ENCODE measurements around the gene COLEC11. TPM values are rescaled to one million over a fixed set of nuclear protein-coding genes. Genes with fewer than 3 reads are reported as not detected.
"Not testable (repeated sequence)": the region's sequence is repeated elsewhere in the genome, so short reads cannot be mapped to it uniquely, and the experiment has no call there.

The COLEC11 gene
- total RNA-seq, 4 donors from 2014 or later = 2.1 to 19.1 (median 6.6) TPM

- no peak overlapping the region for H3K4me3 ChIP-seq
- no peaks in the 10 kb centered on the region for H3K36me3 ChIP-seq
- H3K4me1 ChIP-seq = no peaks in the 10 kb centered on the region
- WGBS = 95% methylated on average over 21 of the region's 21 CpGs
- TF ChIP-seq CTCF (IDR thresholded peaks at IDR 0.05) (no peak), EP300 (IDR thresholded peaks at IDR 0.05) (no peak), POLR2A (IDR thresholded peaks at IDR 0.05; ENCODE audit: low read depth) (no peak), POLR2AphosphoS5 (IDR thresholded peaks at IDR 0.05) (no peak)
- intact Hi-C loops (cut with DNase I) = no loop called here
- no peaks in the 10 kb centered on the region for H3K27me3 ChIP-seq
- no peak overlapping the region for H3K27ac ChIP-seq (replicated peaks in 1 of 4)
- peaks cover 0 to 4% (median 1%) of the 10 kb centered on the region in 4 donors for H3K9me3 ChIP-seq
- no peak for DNase-seq (ENCODE audit: extremely low spot score)
These were observed 22.4 kb downstream of the COLEC11 start for GRCh38 chr2:3617198-3617890.

GRCh38 chr2:3618367-3618766, 23.5 kb downstream of the COLEC11 start:
- no peak for DNase-seq (ENCODE audit: extremely low spot score)
- intact Hi-C loops (cut with DNase I) = no loop called here
- no peaks in the 10 kb centered on the region for H3K4me1 ChIP-seq
- no peak overlapping the region for H3K27ac ChIP-seq (replicated peaks in 1 of 4)
- H3K27me3 ChIP-seq = no peaks in the 10 kb centered on the region
- no peak overlapping the region for H3K4me3 ChIP-seq
- H3K9me3 ChIP-seq = peaks cover 0 to 4% (median 3%) of the 10 kb centered on the region in 4 donors
- H3K36me3 ChIP-seq = no peaks in the 10 kb centered on the region
- TF ChIP-seq POLR2AphosphoS5 (IDR thresholded peaks at IDR 0.05) (no peak), CTCF (IDR thresholded peaks at IDR 0.05) (no peak), EP300 (IDR thresholded peaks at IDR 0.05) (no peak), POLR2A (IDR thresholded peaks at IDR 0.05; ENCODE audit: low read depth) (no peak)

- no peak for TF ChIP-seq POLR2A (IDR thresholded peaks at IDR 0.05; ENCODE audit: low read depth)
- no peak for TF ChIP-seq EP300 (IDR thresholded peaks at IDR 0.05)
- no peak for TF ChIP-seq POLR2AphosphoS5 (IDR thresholded peaks at IDR 0.05)
- TF ChIP-seq CTCF (IDR thresholded peaks at IDR 0.05) = no peak
- no peaks in the 10 kb centered on the region for H3K27me3 ChIP-seq
- DNase-seq (ENCODE audit: extremely low spot score) = no peak
- H3K27ac ChIP-seq (replicated peaks in 1 of 4) = no peak overlapping the region
- WGBS = 92% methylated on average over 2 of the region's 2 CpGs
- peaks cover 0 to 10% (median 3%) of the 10 kb centered on the region in 4 donors for H3K9me3 ChIP-seq
- intact Hi-C loops (cut with DNase I) = no loop called here
- no peak overlapping the region for H3K4me3 ChIP-seq
- no peaks in the 10 kb centered on the region for H3K4me1 ChIP-seq
- no peaks in the 10 kb centered on the region for H3K36me3 ChIP-seq
These were observed 24.1 kb downstream of the COLEC11 start for GRCh38 chr2:3619033-3619432.

GRCh38 chr2:3619661-3620060, 24.7 kb downstream of the COLEC11 start:
- H3K4me3 ChIP-seq; H3K4me1 ChIP-seq; intact Hi-C loops (cut with DNase I); DNase-seq (ENCODE audit: extremely low spot score); H3K36me3 ChIP-seq; H3K27me3 ChIP-seq; H3K27ac ChIP-seq (replicated peaks in 1 of 4): not testable (repeated sequence)
- peaks cover 0 to 11% (median 1%) of the 10 kb centered on the region in 4 donors for H3K9me3 ChIP-seq
- WGBS = 91% methylated on average over 8 of the region's 9 CpGs

GRCh38 chr2:3620834-3621233, 25.9 kb downstream of the COLEC11 start:
- TF ChIP-seq POLR2A (IDR thresholded peaks at IDR 0.05; ENCODE audit: low read depth) (no peak), CTCF (IDR thresholded peaks at IDR 0.05) (no peak), POLR2AphosphoS5 (IDR thresholded peaks at IDR 0.05) (no peak), EP300 (IDR thresholded peaks at IDR 0.05) (no peak)
- no peak overlapping the region for H3K4me3 ChIP-seq
- WGBS = 88% methylated on average over 5 of the region's 5 CpGs
- peaks cover 0 to 2% (median under 1%) of the 10 kb centered on the region in 4 donors for H3K4me1 ChIP-seq
- H3K27me3 ChIP-seq = no peaks in the 10 kb centered on the region
- no peaks in the 10 kb centered on the region for H3K36me3 ChIP-seq
- intact Hi-C loops (cut with DNase I) = no loop called here
- no peak overlapping the region for H3K27ac ChIP-seq (replicated peaks in 1 of 4)
- DNase-seq (ENCODE audit: extremely low spot score) = no peak
- H3K9me3 ChIP-seq = peaks cover 0 to 11% (median 0%) of the 10 kb centered on the region in 4 donors

Data from esophagus muscularis mucosa (tissue), 4 donors.